GM12878 (cell line): ENCODE data around the gene NTM. TPM values are rescaled to one million over a fixed set of nuclear protein-coding genes. Genes with fewer than 3 reads are reported as not detected.

Experiments
- ATAC-seq: fragments of 200-7000 bp; cut with Tn5 transposase; 3 replicates; pipeline ENCODE4 v1.9.1; 2020; ENCODE audit warnings: mild to moderate bottlenecking, moderate library complexity
- BruUV-seq: library from RNA; stranded (reverse); fragments of 400-500 nt; replicated peaks from 2 replicates; lab custom pipeline; 2021; lab: Mats Ljungman, UMichigan
- CTCF ChIA-PET: fragments of 300-600 bp; sonication (Branson Sonifier 250); formaldehyde crosslinking; extraction: SDS; loops from one replicate; lab custom pipeline; 2021; ENCODE audit warnings: inconsistent platforms; lab: Yijun Ruan, JAX
- POLR2A ChIA-PET: fragments of 350-600 bp; formaldehyde crosslinking; extraction: SDS; loops from one replicate; lab custom pipeline; 2021; ENCODE audit warnings: inconsistent platforms; lab: Charles Lee
- RAD21 ChIA-PET: fragments of 300-600 bp; sonication (Branson Sonifier 250); formaldehyde crosslinking; loops from one replicate; lab custom pipeline; 2023; ENCODE audit warnings: antibody characterized with exemption; ENCODE audit not compliant: unreplicated experiment; lab: Charles Lee
- SMC1A ChIA-PET: fragments of 300-600 bp; sonication (Branson Sonifier 250); formaldehyde crosslinking; loops from one replicate; lab custom pipeline; 2023; ENCODE audit not compliant: unreplicated experiment, uncharacterized antibody; lab: Charles Lee
- DNase-seq: peaks from one replicate; pipeline ENCODE4 v3.0.0-alpha.2; 2011; ENCODE audit warnings: low read depth, low spot score
- FAIRE-seq: peaks from 3 replicates; lab custom pipeline; 2011; peaks lifted over from hg19 to GRCh38; lab: Jason Lieb, UNC
- H2AFZ ChIP-seq: 2 replicates; pipeline ENCODE4 v1.6.0; 2011; ENCODE audit warnings: low read depth, low read length, control low read depth; ENCODE audit not compliant: control insufficient read depth
- H3K27ac ChIP-seq: 2 replicates; pipeline ENCODE4 v1.5.1; 2011; ENCODE audit warnings: control low read depth; ENCODE audit not compliant: control insufficient read depth, insufficient read depth
- H3K27me3 ChIP-seq, 2 experiments: replicated peaks in 1 of 2; 2 replicates each; pipeline versions ENCODE4 v1.6.0 to v1.6.1; 2011; ENCODE audit warnings: low read length in 1 of 2; ENCODE audit not compliant: control insufficient read depth in 2 of 2, insufficient read depth in 2 of 2
- H3K36me3 ChIP-seq, 2 experiments: 2 replicates each; pipeline ENCODE4 v1.5.1; 2011; ENCODE audit warnings: low read length in 1 of 2; ENCODE audit not compliant: control insufficient read depth in 2 of 2, insufficient read depth in 2 of 2
- H3K4me1 ChIP-seq: 2 replicates; pipeline ENCODE4 v1.6.1; 2011; ENCODE audit warnings: mild to moderate bottlenecking, low read length, moderate library complexity, mixed read lengths; ENCODE audit not compliant: control insufficient read depth, insufficient read depth
- H3K4me2 ChIP-seq: 2 replicates; pipeline ENCODE4 v1.6.0; 2011; ENCODE audit warnings: control low read depth; ENCODE audit not compliant: control insufficient read depth, insufficient read depth
- H3K4me3 ChIP-seq: fragments of 200-600 bp; sonication (generic); 2 replicates; pipeline ENCODE4 v1.5.1; 2016
- H3K79me2 ChIP-seq: 2 replicates; pipeline ENCODE4 v1.6.0; 2011; ENCODE audit warnings: low read length; ENCODE audit not compliant: control insufficient read depth, insufficient read depth
- H3K9ac ChIP-seq: 2 replicates; pipeline ENCODE4 v1.8.0; 2011; ENCODE audit warnings: low read length, control low read depth, mixed read lengths; ENCODE audit not compliant: control insufficient read depth, insufficient read depth
- H3K9me3 ChIP-seq: replicated peaks from 3 replicates; pipeline ENCODE4 v1.5.1; 2011; ENCODE audit warnings: mild to moderate bottlenecking, low read length; ENCODE audit not compliant: control insufficient read depth, insufficient read depth
- H4K20me1 ChIP-seq: 2 replicates; pipeline ENCODE4 v1.6.0; 2011; ENCODE audit not compliant: control insufficient read depth, insufficient read depth
- POLR2AphosphoS2 ChIP-seq: IDR thresholded peaks from 2 replicates; pipeline ENCODE4 v1.6.1; 2011; ENCODE audit warnings: low read depth, mild to moderate bottlenecking, low read length, improper control_type of control experiment, moderate library complexity
- WRNIP1 ChIP-seq: IDR thresholded peaks from 2 replicates; pipeline ENCODE4 v1.6.1; 2011; ENCODE audit warnings: low read depth, low read length, improper control_type of control experiment, borderline replicate concordance
- ZBTB40 ChIP-seq: fragments of 450-650 bp; IDR thresholded peaks from 2 replicates; pipeline ENCODE4 v1.6.1; 2016; ENCODE audit warnings: mild to moderate bottlenecking, moderate library complexity, borderline replicate concordance
- ZNF384 ChIP-seq: IDR thresholded peaks from 2 replicates; pipeline ENCODE4 v1.6.1; 2012; ENCODE audit warnings: low read depth, mild to moderate bottlenecking, low read length, improper control_type of control experiment, borderline replicate concordance
- WGBS: methylation state at CpG from one replicate; pipeline ENCODE4 v1.1.6; 2016; ENCODE audit warnings: low lambda C conversion rate; ENCODE audit not compliant: insufficient replicate concordance, insufficient coverage; ENCODE audit errors: missing lambda C conversion rate; 5-methylcytosine and 5-hydroxymethylcytosine counted together
- in situ Hi-C: fragments of 300-500 bp; cut with MboI; formaldehyde crosslinking; loops from 9 replicates; pipeline ENCODE4 v1.14.3; 2018; ENCODE audit warnings: mixed read lengths
- intact Hi-C: fragments of 100-400 bp; cut with micrococcal nuclease; formaldehyde crosslinking; loops from one replicate; pipeline ENCODE4 v1.14.2; 2022; ENCODE audit not compliant: unreplicated experiment
- polyA plus RNA-seq, 11 experiments: library from polyadenylated mRNA; depleted of rRNA in 4 of 11; unstranded in 6 of 11; stranded (reverse) in 5 of 11; fragments of >200 nt; fragmentation: Nextera tagmentation in 4 of 11; fragmentation: Illumina TruSeq in 1 of 11; extraction: Ambion mirVana in 4 of 11; extraction: Trizol in 1 of 11; gene quantifications; 1 replicate in 1 of 11; 2 replicates in 10 of 11; pipeline versions ENCODE4 v1.2.1 to v1.2.3, GENCODE V29; 2011 to 2016; ENCODE audit warnings: inconsistent platforms in 2 of 11, missing spikeins in 2 of 11, low read depth in 1 of 11
- total RNA-seq, 4 experiments: library from RNA; depleted of rRNA in 3 of 4; stranded (reverse); fragments of >200 nt in 3 of 4; fragmentation: Illumina TruSeq in 1 of 4; extraction: Trizol in 1 of 4; gene quantifications; 2 replicates each; pipeline versions ENCODE4 v1.2.1 to v1.2.3, GENCODE V29; 2013 to 2021

NTM gene
- total and polyA plus RNA-seq, 10 of the 15 experiments (the other 5 are each of a cell fraction or from before 2014, with no cell fraction given): not detected

DNA sequence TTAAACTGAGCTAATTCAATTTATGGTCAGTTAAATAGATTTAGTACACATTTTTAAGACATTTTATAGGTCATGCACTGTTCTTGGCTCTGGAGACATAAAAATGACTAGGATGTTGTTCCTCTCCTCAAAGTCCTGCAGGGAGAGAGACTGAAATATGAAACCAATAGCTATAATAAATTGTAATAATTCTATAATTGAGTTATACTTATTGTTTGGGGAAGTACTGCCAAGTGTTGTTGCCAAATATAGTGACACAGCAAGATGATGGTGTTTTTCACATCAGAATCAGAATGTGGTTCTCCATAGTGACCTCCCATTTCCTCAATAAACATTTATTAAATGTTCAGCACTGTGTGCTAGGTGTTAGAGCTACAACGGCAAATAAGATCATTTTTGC is 470.6 kb downstream of the NTM start (continued):
- no peak for TF ChIP-seq ZBTB40

DNA sequence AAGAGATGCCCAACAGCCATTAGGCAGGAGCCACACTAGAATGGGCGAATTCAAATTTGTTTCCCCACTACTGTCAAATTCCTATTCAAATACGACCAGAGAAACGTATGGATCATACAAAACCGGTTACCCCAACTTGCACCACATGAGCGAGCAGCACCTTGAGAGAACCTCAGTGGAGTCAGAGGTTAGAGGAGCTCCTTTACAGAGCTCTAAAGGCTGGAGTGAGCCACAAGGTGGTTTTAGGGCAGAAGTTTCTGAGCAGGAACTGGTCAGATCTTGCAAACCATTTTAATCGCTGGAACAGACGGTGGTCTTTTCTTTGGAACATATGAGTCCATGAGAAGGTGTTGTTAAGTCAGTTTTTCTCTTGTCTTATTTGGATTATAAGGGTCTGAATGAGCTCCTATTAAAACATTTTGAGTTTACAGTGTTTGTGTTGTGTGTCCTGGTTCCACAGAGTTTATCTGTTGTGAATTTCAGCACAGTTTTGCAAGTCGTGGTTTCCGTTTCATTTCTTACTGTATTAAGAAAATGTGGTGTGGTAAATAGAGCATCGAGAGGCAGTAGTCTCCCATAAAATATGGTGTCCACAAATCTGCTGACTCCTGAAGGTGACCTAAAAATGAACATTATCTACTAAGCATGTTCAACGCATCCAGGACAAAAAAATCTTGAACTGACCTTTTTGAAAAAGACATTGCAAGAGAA is 471.7 kb downstream of the NTM start:
- H3K9me3 ChIP-seq: no peaks in the 10 kb centered on the region
- no peaks in the 10 kb centered on the region for H3K4me1 ChIP-seq
- no peak overlapping the region for H3K27ac ChIP-seq
- ChIA-PET RAD21 (no interaction called here), CTCF (no interaction called here), SMC1A (interaction anchor here (0.6 kb wide), 1 partner anchor 38 kb away, joined by 3 read pairs; no protein-coding TSS in a partner anchor), POLR2A (no interaction called here)
- WGBS: 37% methylated on average over 11 of the region's 11 CpGs
- H3K4me2 ChIP-seq: no peak overlapping the region
- ATAC-seq (no peak), DNase-seq (no peak), FAIRE-seq (no peak)
- intact Hi-C loops (no loop called here), in situ Hi-C loops (no loop called here)
- H2AFZ ChIP-seq: no peak overlapping the region
- TF ChIP-seq WRNIP1: no peak
- no peak for TF ChIP-seq POLR2AphosphoS2
- TF ChIP-seq ZNF384: no peak
- H3K27me3 ChIP-seq: peaks cover 0 to 2% of the 10 kb centered on the region in 2 experiments; a peak in 3 of 4 replicates
- 0 out of 2 replicates have a peak, but pooled peaks cover 2% of the 10 kb centered on the region for H4K20me1 ChIP-seq
- no peak overlapping the region for H3K9ac ChIP-seq
- H3K36me3 ChIP-seq: no peaks in the 10 kb centered on the region
- BruUV-seq: no TSS peak
- no peak overlapping the region for H3K4me3 ChIP-seq
- no peaks in the 10 kb centered on the region for H3K79me2 ChIP-seq
